Glutamatergic neuron (in vitro differentiated cells): ENCODE data around the gene ATP12A. TPM values are rescaled to one million over a fixed set of nuclear protein-coding genes. Genes with fewer than 3 reads are reported as not detected.

Experiments used
- DNase-seq: peaks from one replicate; pipeline ENCODE4 v3.0.0; 2022
- H3K27ac Mint-ChIP-seq: one replicate; pipeline ENCODE4 v1.8.0; 2020; ENCODE audit warnings: mild to moderate bottlenecking, mixed read lengths, inconsistent platforms; ENCODE audit not compliant: unreplicated experiment
- H3K27me3 Mint-ChIP-seq: one replicate; pipeline ENCODE4 v1.8.0; 2020; ENCODE audit warnings: mild to moderate bottlenecking, moderate library complexity, mixed read lengths, inconsistent platforms; ENCODE audit not compliant: unreplicated experiment
- H3K36me3 Mint-ChIP-seq: one replicate; pipeline ENCODE4 v1.8.0; 2020; ENCODE audit warnings: mild to moderate bottlenecking, mixed read lengths, inconsistent platforms; ENCODE audit not compliant: unreplicated experiment
- H3K4me1 Mint-ChIP-seq: one replicate; pipeline ENCODE4 v1.8.0; 2020; ENCODE audit warnings: mild to moderate bottlenecking, low read depth, mixed read lengths, inconsistent platforms; ENCODE audit not compliant: unreplicated experiment
- H3K4me3 Mint-ChIP-seq: one replicate; pipeline ENCODE4 v1.8.0; 2020; ENCODE audit warnings: mild to moderate bottlenecking, mixed read lengths, inconsistent platforms; ENCODE audit not compliant: unreplicated experiment
- H3K9me3 Mint-ChIP-seq: one replicate; pipeline ENCODE4 v1.8.0; 2020; ENCODE audit warnings: mild to moderate bottlenecking, moderate library complexity, mixed read lengths, inconsistent platforms; ENCODE audit not compliant: unreplicated experiment
- CTCF ChIP-seq: fragments of 200-600 bp; sonication (generic); IDR thresholded peaks from one replicate; pipeline ENCODE4 v1.5.0; 2021; ENCODE audit not compliant: partially characterized antibody, unreplicated experiment
- total RNA-seq: library from RNA; stranded (reverse); fragmentation: NEBNext Ultra II Directional; extraction: Animal tissue kit (Norgen Biotek cat#: 25700); gene quantifications from one replicate; pipeline ENCODE4 v1.2.1, GENCODE V29; 2021; ENCODE audit not compliant: unreplicated experiment

ATP12A gene
- total RNA-seq, 1 donor from 2014 or later: not detected

DNA sequence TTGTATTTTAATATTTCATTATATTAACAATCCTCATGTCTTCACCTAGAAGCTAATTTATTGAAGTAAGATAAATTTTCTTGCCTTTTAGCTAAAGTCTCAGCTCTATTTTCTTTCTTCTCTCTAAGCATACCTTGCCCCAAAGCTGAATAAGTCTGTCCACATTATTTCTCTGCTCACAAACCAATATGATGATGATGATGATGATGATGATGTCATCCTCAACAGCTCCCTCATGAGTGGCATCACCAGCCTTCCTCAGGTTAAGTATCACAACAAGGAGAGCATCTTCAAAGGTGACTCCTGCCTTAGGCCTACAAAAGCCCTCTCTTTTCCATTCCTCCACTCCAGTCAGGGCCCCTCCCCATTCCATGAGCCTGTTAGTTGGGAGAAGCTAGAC, 31.9 kb upstream of the ATP12A start:
- TF ChIP-seq CTCF: no peak
- peaks cover 6% of the 10 kb centered on the region for H3K36me3 Mint-ChIP-seq
- no peak overlapping the region for H3K4me3 Mint-ChIP-seq
- H3K9me3 Mint-ChIP-seq: peaks cover 6% of the 10 kb centered on the region
- no peak overlapping the region for H3K27ac Mint-ChIP-seq
- peaks cover 2% of the 10 kb centered on the region for H3K27me3 Mint-ChIP-seq
- DNase-seq: no peak
- H3K4me1 Mint-ChIP-seq: no peaks in the 10 kb centered on the region

GRCh38 chr13:24648983-24649687, 31.1 kb upstream of the ATP12A start:
- DNase-seq: no peak
- Mint-ChIP-seq H3K9me3 (peaks cover 6% of the 10 kb centered on the region), H3K4me1 (no peaks in the 10 kb centered on the region), H3K4me3 (no peak overlapping the region), H3K27ac (no peak overlapping the region), H3K36me3 (peaks cover 6% of the 10 kb centered on the region), H3K27me3 (peaks cover 2% of the 10 kb centered on the region)
- TF ChIP-seq CTCF: no peak

- peaks cover 2% of the 10 kb centered on the region for H3K27me3 Mint-ChIP-seq
- H3K4me1 Mint-ChIP-seq: no peaks in the 10 kb centered on the region
- no peak overlapping the region for H3K27ac Mint-ChIP-seq
- H3K9me3 Mint-ChIP-seq: peaks cover 6% of the 10 kb centered on the region
- DNase-seq: no peak
- no peak for TF ChIP-seq CTCF
- peaks cover 6% of the 10 kb centered on the region for H3K36me3 Mint-ChIP-seq
- H3K4me3 Mint-ChIP-seq: no peak overlapping the region
These were observed 30.5 kb upstream of the ATP12A start for GRCh38 chr13:24649688-24650043.

GRCh38 chr13:24650161-24650560, 30.0 kb upstream of the ATP12A start:
- Mint-ChIP-seq H3K27ac (no peak overlapping the region), H3K27me3 (peaks cover 2% of the 10 kb centered on the region), H3K4me3 (no peak overlapping the region), H3K4me1 (no peaks in the 10 kb centered on the region), H3K9me3 (peaks cover 6% of the 10 kb centered on the region), H3K36me3 (peaks cover 6% of the 10 kb centered on the region)
- no peak for DNase-seq
- no peak for TF ChIP-seq CTCF

DNA sequence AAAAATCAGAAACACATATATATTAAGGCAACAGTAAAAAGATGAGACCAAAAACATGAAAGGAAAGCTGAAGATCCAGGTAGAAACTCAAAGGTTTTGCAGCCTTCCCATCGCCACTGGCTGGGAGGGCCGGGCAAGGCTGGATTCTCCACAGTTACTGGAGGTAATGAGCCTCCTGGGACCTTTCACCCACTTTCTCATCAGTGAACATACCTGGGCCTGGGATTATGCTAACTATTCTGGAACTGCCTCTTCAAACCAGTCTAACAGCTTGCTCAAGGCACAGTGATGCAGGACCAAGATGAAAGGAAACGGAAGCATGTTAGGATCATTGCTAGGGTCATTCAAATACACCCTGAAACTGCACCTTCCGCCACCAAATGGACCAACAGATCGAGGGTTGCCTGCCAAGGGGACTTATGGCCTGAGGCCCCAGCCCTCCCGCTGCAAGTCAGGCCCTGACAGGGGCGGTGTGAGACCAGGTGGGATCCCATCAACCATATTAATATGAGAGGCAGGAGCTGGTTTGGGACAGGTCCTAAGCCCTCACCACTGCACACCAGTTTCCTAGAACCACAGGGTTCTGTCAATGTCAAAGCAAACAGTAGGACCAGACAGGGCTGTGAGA, 28.4 kb upstream of the ATP12A start:
- TF ChIP-seq CTCF: no peak
- Mint-ChIP-seq H3K36me3 (peaks cover 2% of the 10 kb centered on the region), H3K9me3 (peaks cover 2% of the 10 kb centered on the region), H3K4me1 (no peaks in the 10 kb centered on the region), H3K4me3 (no peak overlapping the region), H3K27me3 (peaks cover 2% of the 10 kb centered on the region), H3K27ac (no peak overlapping the region)
- no peak for DNase-seq
